HG03439 (cell line): ENCODE measurements around the gene SLC51A.

Experiments
- ATAC-seq: cut with Tn5 transposase; IDR thresholded peaks from one replicate; pipeline ENCODE4 v1.9.1; 2021; ENCODE audit warnings: mild to moderate bottlenecking, moderate library complexity; ENCODE audit not compliant: unreplicated experiment

Gene SLC51A

GRCh38 chr3:196214783-196215441, 1.4 kb upstream of the SLC51A start:
- ATAC-seq: no peak

GRCh38 chr3:196215493-196216020, 777 bp upstream of the SLC51A start:
- ATAC-seq: no peak

GRCh38 chr3:196216681-196217211, 412 bp downstream of the SLC51A start:
- ATAC-seq: no peak

- ATAC-seq: no peak
Observed at GRCh38 chr3:196217307-196218154, 1.2 kb downstream of the SLC51A start.

- ATAC-seq: no peak
Observed at GRCh38 chr3:196218155-196218712, 1.9 kb downstream of the SLC51A start.

GRCh38 chr3:196219194-196219969, 3.0 kb downstream of the SLC51A start:
- peak; percentile 65 for ATAC-seq

- no peak for ATAC-seq
Observed at GRCh38 chr3:196219970-196220311, 3.6 kb downstream of the SLC51A start.

- ATAC-seq: no peak
Observed at GRCh38 chr3:196220587-196220986, 4.3 kb downstream of the SLC51A start.

GRCh38 chr3:196220991-196221390, 4.7 kb downstream of the SLC51A start:
- no peak for ATAC-seq

GRCh38 chr3:196222876-196223595, 6.7 kb downstream of the SLC51A start:
- no peak for ATAC-seq

GRCh38 chr3:196225086-196225485, 8.8 kb downstream of the SLC51A start:
- ATAC-seq: no peak

- ATAC-seq: no peak
Observed at GRCh38 chr3:196225763-196226364, 9.5 kb downstream of the SLC51A start.

GRCh38 chr3:196227121-196227561, 10.8 kb downstream of the SLC51A start:
- ATAC-seq: no peak

- ATAC-seq: no peak
Observed at GRCh38 chr3:196227629-196228493, 11.5 kb downstream of the SLC51A start.

- ATAC-seq: no peak
Observed at GRCh38 chr3:196232154-196232881, 16.0 kb downstream of the SLC51A start.

GRCh38 chr3:196232882-196233251, 16.5 kb downstream of the SLC51A start:
- no peak for ATAC-seq

GRCh38 chr3:196235452-196236122, 19.3 kb downstream of the SLC51A start:
- no peak for ATAC-seq

- ATAC-seq: no peak
Observed at GRCh38 chr3:196236223-196236622, 19.9 kb downstream of the SLC51A start.
